H1 (cell line): Measurements from ENCODE around the gene CANT1. TPM values are rescaled to one million over a fixed set of nuclear protein-coding genes. Genes with fewer than 3 reads are reported as not detected.

ENCODE experiments used
- CTCF ChIA-PET: fragments of 300-600 bp; sonication (Branson Sonifier 250); formaldehyde crosslinking; loops from one replicate; lab custom pipeline; 2021; ENCODE audit not compliant: partially characterized antibody; lab: Charles Lee
- POLR2A ChIA-PET: fragments of 300-600 bp; sonication (Branson Sonifier 250); formaldehyde crosslinking; loops from one replicate; lab custom pipeline; 2021; ENCODE audit warnings: inconsistent platforms; ENCODE audit not compliant: partially characterized antibody; lab: Charles Lee
- DNase-seq, 2 experiments: peaks; one replicate each; pipeline versions ENCODE4 v3.0.0 to v3.0.0-alpha.2; 2010 to 2022; ENCODE audit warnings: low spot score in 2 of 2, low read depth in 1 of 2, mixed read lengths in 1 of 2
- FAIRE-seq: peaks from 2 replicates; lab custom pipeline; 2011; peaks lifted over from hg19 to GRCh38; lab: Jason Lieb, UNC
- H2AFZ ChIP-seq: 2 replicates; pipeline ENCODE4 v1.8.1; 2012; ENCODE audit warnings: low read length, inconsistent platforms
- H2AK5ac ChIP-seq: 2 replicates; pipeline ENCODE4 v1.6.1; 2013; ENCODE audit warnings: low read depth, low read length
- H2BK120ac ChIP-seq: replicated peaks from 2 replicates; pipeline ENCODE3; 2013; ENCODE audit warnings: low read depth, low read length, inconsistent platforms
- H2BK12ac ChIP-seq: 2 replicates; pipeline ENCODE4 v1.6.1; 2013; ENCODE audit warnings: low read depth, low read length
- H2BK15ac ChIP-seq: 2 replicates; pipeline ENCODE4 v1.6.1; 2013; ENCODE audit warnings: low read length
- H2BK20ac ChIP-seq: 2 replicates; pipeline ENCODE4 v1.6.1; 2013; ENCODE audit warnings: low read length
- H2BK5ac ChIP-seq: 2 replicates; pipeline ENCODE4 v1.6.1; 2013; ENCODE audit warnings: low read depth, low read length
- H3K14ac ChIP-seq: 2 replicates; pipeline ENCODE4 v1.6.1; 2013; ENCODE audit warnings: inconsistent platforms; ENCODE audit not compliant: insufficient read length
- H3K18ac ChIP-seq: 2 replicates; pipeline ENCODE4 v1.6.1; 2013; ENCODE audit warnings: low read length; ENCODE audit errors: extremely low read depth
- H3K23ac ChIP-seq: 2 replicates; pipeline ENCODE4 v1.6.1; 2013; ENCODE audit warnings: inconsistent platforms; ENCODE audit not compliant: insufficient read length
- H3K23me2 ChIP-seq: 2 replicates; pipeline ENCODE4 v1.6.1; 2013; ENCODE audit warnings: low read depth, low read length
- H3K27ac ChIP-seq: 2 replicates; pipeline ENCODE4 v1.6.1; 2011; ENCODE audit warnings: low read depth, low read length, inconsistent platforms
- H3K27me3 ChIP-seq, 4 experiments: replicated peaks in 1 of 4; 1 replicate in 1 of 4; 2 replicates in 3 of 4; pipeline versions ENCODE4 v1.6.1 to v1.8.1; 2011 to 2013; ENCODE audit warnings: low read length in 3 of 4, mild to moderate bottlenecking in 3 of 4, inconsistent platforms in 2 of 4, mixed read lengths in 2 of 4, moderate library complexity in 1 of 4; ENCODE audit not compliant: control insufficient read depth in 3 of 4, insufficient read depth in 3 of 4; ENCODE audit errors: extremely low read depth in 1 of 4
- H3K36me3 ChIP-seq, 4 experiments: 2 replicates each; pipeline versions ENCODE4 v1.6.1 to v1.8.1; 2011 to 2013; ENCODE audit warnings: mild to moderate bottlenecking in 4 of 4, low read length in 3 of 4, moderate library complexity in 2 of 4, control low read depth in 1 of 4, inconsistent platforms in 1 of 4; ENCODE audit not compliant: insufficient read depth in 4 of 4, control insufficient read depth in 2 of 4
- H3K4ac ChIP-seq: replicated peaks from 2 replicates; pipeline ENCODE3; 2013; ENCODE audit warnings: low read length, low read depth, mixed read lengths, inconsistent platforms; ENCODE audit not compliant: insufficient read length
- H3K4me1 ChIP-seq, 4 experiments: replicated peaks in 1 of 4; 1 replicate in 1 of 4; 2 replicates in 3 of 4; pipeline versions ENCODE4 v1.6.1 to v1.8.1; 2011 to 2013; ENCODE audit warnings: low read length in 3 of 4, inconsistent platforms in 2 of 4, mixed read lengths in 1 of 4; ENCODE audit not compliant: insufficient read depth in 4 of 4, control insufficient read depth in 3 of 4
- H3K4me2 ChIP-seq, 2 experiments: 2 replicates each; pipeline versions ENCODE4 v1.6.1 to v1.8.1; 2011 to 2013; ENCODE audit warnings: low read depth in 2 of 2, low read length in 2 of 2, control low read depth in 1 of 2, inconsistent platforms in 1 of 2, mild to moderate bottlenecking in 1 of 2; ENCODE audit not compliant: insufficient read depth in 1 of 2
- H3K4me3 ChIP-seq, 4 experiments: fragments of 200-600, 300-600 bp in 1 of 4; sonication (generic), shearing (Covaris generic), sonication (Bioruptor Twin) in 1 of 4; 2 replicates each; pipeline versions ENCODE4 v1.5.1 to v1.8.1; 2011 to 2016; ENCODE audit warnings: low read length in 4 of 4, low read depth in 3 of 4, control low read depth in 2 of 4, inconsistent platforms in 2 of 4, mild to moderate bottlenecking in 2 of 4, mixed read lengths in 1 of 4, moderate library complexity in 1 of 4; ENCODE audit not compliant: insufficient read depth in 2 of 4; ENCODE audit errors: extremely low read depth in 1 of 4
- H3K56ac ChIP-seq: replicated peaks from 2 replicates; pipeline ENCODE3; 2013; ENCODE audit warnings: low read depth, mild to moderate bottlenecking, mixed read lengths, low read length, inconsistent platforms; ENCODE audit not compliant: insufficient read length
- H3K79me1 ChIP-seq: 2 replicates; pipeline ENCODE4 v1.6.1; 2013; ENCODE audit warnings: low read depth, low read length, control low read depth
- H3K79me2 ChIP-seq, 2 experiments: 2 replicates each; pipeline versions ENCODE4 v1.6.1 to v1.8.1; 2012 to 2013; ENCODE audit warnings: low read length in 2 of 2, mild to moderate bottlenecking in 2 of 2, inconsistent platforms in 1 of 2; ENCODE audit not compliant: insufficient read depth in 2 of 2, control insufficient read depth in 1 of 2
- H3K9ac ChIP-seq, 4 experiments: replicated peaks in 1 of 4; 1 replicate in 1 of 4; 2 replicates in 3 of 4; pipeline versions ENCODE4 v1.6.1 to v1.8.1; 2011 to 2013; ENCODE audit warnings: low read depth in 3 of 4, low read length in 3 of 4, control low read depth in 2 of 4, mild to moderate bottlenecking in 2 of 4, moderate library complexity in 2 of 4, inconsistent platforms in 1 of 4; ENCODE audit errors: extremely low read depth in 1 of 4
- H3K9me3 ChIP-seq, 2 experiments: 2 replicates each; pipeline versions ENCODE4 v1.6.1 to v1.8.1; 2012 to 2013; ENCODE audit warnings: mild to moderate bottlenecking in 2 of 2, moderate library complexity in 2 of 2, control low read depth in 1 of 2, inconsistent platforms in 1 of 2, low read depth in 1 of 2, low read length in 1 of 2, mixed read lengths in 1 of 2; ENCODE audit not compliant: insufficient read depth in 2 of 2
- H4K20me1 ChIP-seq, 2 experiments: replicated peaks in 1 of 2; 2 replicates each; pipeline versions ENCODE3 to v1.8.1; 2011 to 2013; ENCODE audit warnings: inconsistent platforms in 2 of 2, low read length in 2 of 2, mild to moderate bottlenecking in 1 of 2; ENCODE audit not compliant: insufficient read depth in 2 of 2, control insufficient read depth in 1 of 2
- H4K5ac ChIP-seq: 2 replicates; pipeline ENCODE4 v1.6.1; 2013; ENCODE audit warnings: low read length, low read depth, mixed read lengths, inconsistent platforms; ENCODE audit not compliant: insufficient read length
- H4K8ac ChIP-seq: 2 replicates; pipeline ENCODE4 v1.8.0; 2013; ENCODE audit warnings: mild to moderate bottlenecking, moderate library complexity, low read length, inconsistent platforms; ENCODE audit not compliant: insufficient read depth; ENCODE audit errors: extremely low read depth
- H4K91ac ChIP-seq: replicated peaks from 2 replicates; pipeline ENCODE3; 2013; ENCODE audit warnings: low read length, mixed read lengths, inconsistent platforms; ENCODE audit not compliant: insufficient read length
- EP300 ChIP-seq, 2 experiments: IDR thresholded peaks; 1 replicate in 1 of 2; 2 replicates in 1 of 2; pipeline ENCODE4 v1.6.1; 2011 to 2012; ENCODE audit warnings: low read depth in 2 of 2, low read length in 2 of 2, mild to moderate bottlenecking in 2 of 2, borderline replicate concordance in 1 of 2, inconsistent platforms in 1 of 2, moderate library complexity in 1 of 2
- EZH2 ChIP-seq: fragments of 200-600 bp; sonication (generic); IDR thresholded peaks from 2 replicates; pipeline ENCODE4 v1.7.1; 2012; ENCODE audit warnings: low read depth, mild to moderate bottlenecking, moderate library complexity, low read length, inconsistent platforms; ENCODE audit not compliant: severe bottlenecking
- KDM1A ChIP-seq: fragments of 200-600, 300-600 bp; sonication (generic); IDR thresholded peaks from 2 replicates; pipeline ENCODE4 v1.7.1; 2016; ENCODE audit warnings: mild to moderate bottlenecking, low read length, borderline replicate concordance
- TCF12 ChIP-seq: IDR thresholded peaks from 2 replicates; pipeline ENCODE4 v1.6.1; 2011; ENCODE audit warnings: low read depth, mild to moderate bottlenecking, low read length
- WGBS, 2 experiments: shearing (Covaris generic) in 1 of 2; methylation state at CpG; one replicate each; pipeline versions ENCODE4 v1.1.6 to v1.1.7; 2013 to 2015; ENCODE audit warnings: low lambda C conversion rate in 2 of 2, mixed read lengths in 2 of 2, inconsistent platforms in 1 of 2, low coverage in 1 of 2, missing lambda C conversion rate in 1 of 2; ENCODE audit not compliant: insufficient replicate concordance in 2 of 2, insufficient coverage in 1 of 2, insufficient read length in 1 of 2; ENCODE audit errors: extremely low coverage in 1 of 2, missing lambda C conversion rate in 1 of 2; 5-methylcytosine and 5-hydroxymethylcytosine counted together
- polyA plus RNA-seq, 7 experiments: library from polyadenylated mRNA; depleted of rRNA in 3 of 7; stranded (reverse) in 5 of 7; unstranded in 2 of 7; fragments of >200 nt in 5 of 7; fragments of 200-250 nt in 2 of 7; gene quantifications; 1 replicate in 5 of 7; 2 replicates in 1 of 7; 4 replicates in 1 of 7; pipeline versions ENCODE4 v1.2.1 to v1.2.3, GENCODE V29; 2011 to 2013; ENCODE audit warnings: missing spikeins in 2 of 7, mixed read lengths in 2 of 7
- total RNA-seq: library from RNA; stranded (reverse); fragmentation: NEBNext Ultra II Directional; extraction: Animal tissue kit (Norgen Biotek cat#: 25700); gene quantifications from 2 replicates; pipeline ENCODE4 v1.2.1, GENCODE V29; 2021

CANT1 gene
- total and polyA plus RNA-seq, 2 of the 8 experiments (the other 6 are each of a cell fraction or from before 2014, with no cell fraction given) = 23.0 to 32.6 TPM

GRCh38 chr17:78960928-78961327 lies 48.6 kb downstream of the CANT1 start:
- 89% methylated on average over 5 of the region's 5 CpGs; no CpG with 5 or more reads in 1 of the 2 experiments for WGBS, 2 experiments
- H3K36me3 ChIP-seq = no peaks in the 10 kb centered on the region
- no peak overlapping the region for H4K5ac ChIP-seq
- no peak overlapping the region for H3K14ac ChIP-seq
- no peak overlapping the region for H2BK12ac ChIP-seq
- DNase-seq (no peak), FAIRE-seq (no peak)
- H3K4ac ChIP-seq = no peak overlapping the region
- no peaks in the 10 kb centered on the region for H3K9me3 ChIP-seq
- H4K20me1 ChIP-seq = no peaks in the 10 kb centered on the region
- ChIA-PET CTCF (interaction anchor here (0.7 to 3.1 kb wide), 3 partner anchors 9 to 742 kb away, joined by 3 to 20 read pairs (median 5); no protein-coding TSS in a partner anchor), POLR2A (no interaction called here)
- H3K79me2 ChIP-seq = no peaks in the 10 kb centered on the region
- H3K4me3 ChIP-seq = no peak overlapping the region
- H3K23me2 ChIP-seq = no peaks in the 10 kb centered on the region
- H3K56ac ChIP-seq = no peak overlapping the region
- no peak overlapping the region for H3K18ac ChIP-seq
- no peak overlapping the region for H2AK5ac ChIP-seq
- no peak overlapping the region for H2BK15ac ChIP-seq
- H3K27ac ChIP-seq = no peak overlapping the region
- no peak overlapping the region for H4K91ac ChIP-seq
- no peaks in the 10 kb centered on the region for H3K27me3 ChIP-seq
- no peak overlapping the region; a peak in 2 of 7 replicates for H3K9ac ChIP-seq
- no peak overlapping the region for H4K8ac ChIP-seq
- no peak overlapping the region for H2BK20ac ChIP-seq
- H2BK5ac ChIP-seq = no peak overlapping the region
- no peak overlapping the region for H3K4me2 ChIP-seq
- H3K23ac ChIP-seq = no peak overlapping the region
- H2BK120ac ChIP-seq = no peak overlapping the region
- no peaks in the 10 kb centered on the region for H3K79me1 ChIP-seq
- no peak overlapping the region for H2AFZ ChIP-seq
- peaks cover 0 to 3% (median 0%) of the 10 kb centered on the region in 4 experiments; a peak in 1 of 7 replicates for H3K4me1 ChIP-seq
- TF ChIP-seq EZH2 (no peak), KDM1A (no peak), EP300 (IDR thresholded peaks at IDR 0.05; ENCODE audit: borderline replicate concordance in 1 of 2, low read depth in 2 of 2, low read length in 2 of 2) (no peak), TCF12 (no peak)
